DOHH2 (cell line): ENCODE data around the gene STPG2.

Experiments used
- H3F3A ChIP-seq: fragments of 200-600 bp; sonication (generic), shearing (Covaris generic); 2 replicates; pipeline ENCODE4 v1.6.0; 2016; ENCODE audit warnings: antibody characterized with exemption, mild to moderate bottlenecking; ENCODE audit not compliant: control insufficient read depth, insufficient read depth
- H3K27ac ChIP-seq: fragments of 200-600 bp; sonication (generic); 2 replicates; pipeline ENCODE4 v1.5.1; 2014; ENCODE audit warnings: low read depth, mild to moderate bottlenecking, low read length, moderate library complexity
- H3K27me3 ChIP-seq: fragments of 200-600 bp; sonication (generic); 2 replicates; pipeline ENCODE4 v1.6.1; 2014; ENCODE audit warnings: mild to moderate bottlenecking, low read length, mixed read lengths; ENCODE audit not compliant: control insufficient read depth
- H3K36me3 ChIP-seq: fragments of 200-600 bp; sonication (generic); 2 replicates; pipeline ENCODE4 v1.6.1; 2014; ENCODE audit warnings: mild to moderate bottlenecking, low read length, moderate library complexity, mixed read lengths; ENCODE audit not compliant: control insufficient read depth
- H3K4me1 ChIP-seq: fragments of 200-600 bp; sonication (generic); 2 replicates; pipeline ENCODE4 v1.6.1; 2014; ENCODE audit warnings: mild to moderate bottlenecking, low read length, mixed read lengths; ENCODE audit not compliant: control insufficient read depth
- H3K4me2 ChIP-seq: fragments of 200-600 bp; sonication (generic); 2 replicates; pipeline ENCODE4 v1.6.0; 2014; ENCODE audit warnings: mild to moderate bottlenecking, low read length, moderate library complexity
- H3K4me3 ChIP-seq: fragments of 200-600 bp; sonication (generic); 2 replicates; pipeline ENCODE4 v1.5.1; 2014; ENCODE audit warnings: mild to moderate bottlenecking, low read length, mixed read lengths
- H3K79me2 ChIP-seq: fragments of 200-600 bp; sonication (generic); 2 replicates; pipeline ENCODE4 v1.6.1; 2014; ENCODE audit warnings: mild to moderate bottlenecking, low read length, mixed read lengths; ENCODE audit not compliant: control insufficient read depth
- H3K9me2 ChIP-seq: fragments of 200-600 bp; sonication (generic); replicated peaks from 2 replicates; pipeline ENCODE4 v1.6.1; 2014; ENCODE audit warnings: mild to moderate bottlenecking, low read length, mixed read lengths; ENCODE audit not compliant: control insufficient read depth
- H3K9me3 ChIP-seq: fragments of 200-600 bp; sonication (generic); 2 replicates; pipeline ENCODE4 v1.6.1; 2014; ENCODE audit warnings: antibody characterized with exemption, low read length, mixed read lengths; ENCODE audit not compliant: control insufficient read depth, insufficient read depth
- H4K20me1 ChIP-seq: fragments of 200-600 bp; sonication (generic); 2 replicates; pipeline ENCODE4 v1.6.0; 2014; ENCODE audit warnings: low read depth, mild to moderate bottlenecking, antibody characterized with exemption, low read length, moderate library complexity; ENCODE audit not compliant: control insufficient read depth, insufficient read depth
- CTCF ChIP-seq: fragments of 200-600 bp; sonication (generic); IDR thresholded peaks from one replicate; pipeline ENCODE4 v1.5.1; 2014; ENCODE audit warnings: antibody characterized with exemption, mild to moderate bottlenecking, low read depth, low read length; ENCODE audit not compliant: poor library complexity, severe bottlenecking
- EZH2phosphoT487 ChIP-seq: fragments of 200-600 bp; sonication (generic); IDR thresholded peaks from 2 replicates; pipeline ENCODE4 v1.6.1; 2017; ENCODE audit warnings: borderline replicate concordance, mild to moderate bottlenecking, antibody characterized with exemption, low read length, moderate library complexity, mixed read lengths

STPG2 gene

DNA sequence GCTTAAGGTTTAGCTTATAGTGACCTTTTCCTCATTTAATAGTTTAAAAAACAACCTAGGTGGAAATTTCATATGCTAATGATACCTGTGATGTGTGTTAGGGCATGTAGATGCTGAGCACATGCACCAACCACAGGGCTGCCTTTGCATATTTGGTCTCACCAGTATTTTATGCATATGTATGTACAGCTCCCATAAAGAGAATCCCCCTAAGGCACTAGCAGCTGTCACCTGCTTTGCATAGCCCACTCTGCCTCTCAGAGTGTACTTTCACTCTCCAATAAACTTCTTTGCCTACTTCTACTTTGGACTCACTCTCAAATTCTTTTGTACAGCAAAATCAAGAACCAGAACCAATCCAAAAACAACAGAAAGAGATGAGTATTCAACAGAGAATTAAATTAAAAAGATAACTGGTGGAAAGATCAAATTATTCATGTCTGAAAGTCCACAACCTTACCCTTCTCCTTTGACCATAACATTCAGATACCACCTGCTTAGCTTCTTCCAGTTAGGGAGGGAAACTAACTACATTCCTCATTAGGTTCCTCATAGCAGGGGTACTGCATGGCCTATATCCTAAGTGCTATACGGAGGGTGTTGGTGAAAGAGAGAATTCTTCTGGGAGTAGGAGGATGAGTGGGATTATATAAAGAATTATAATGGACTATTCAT lies 250.5 kb downstream of the STPG2 start:
- no peak overlapping the region for H3K4me3 ChIP-seq
- no peak overlapping the region for H3K27ac ChIP-seq
- no peaks in the 10 kb centered on the region for H3K9me2 ChIP-seq
- no peaks in the 10 kb centered on the region for H4K20me1 ChIP-seq
- TF ChIP-seq EZH2phosphoT487 (no peak), CTCF (no peak)
- H3K36me3 ChIP-seq = no peaks in the 10 kb centered on the region
- H3K4me2 ChIP-seq = no peak overlapping the region
- no peaks in the 10 kb centered on the region for H3K4me1 ChIP-seq
- no peaks in the 10 kb centered on the region for H3F3A ChIP-seq
- no peaks in the 10 kb centered on the region for H3K79me2 ChIP-seq
- H3K27me3 ChIP-seq = no peaks in the 10 kb centered on the region
- H3K9me3 ChIP-seq = no peaks in the 10 kb centered on the region

- Histone ChIP-seq H3K4me2 (no peak overlapping the region), H3K9me3 (no peaks in the 10 kb centered on the region), H3K27me3 (no peaks in the 10 kb centered on the region), H4K20me1 (no peaks in the 10 kb centered on the region), H3K27ac (no peak overlapping the region), H3K9me2 (no peaks in the 10 kb centered on the region), H3F3A (no peaks in the 10 kb centered on the region), H3K79me2 (no peaks in the 10 kb centered on the region), H3K4me1 (no peaks in the 10 kb centered on the region), H3K36me3 (no peaks in the 10 kb centered on the region), H3K4me3 (no peak overlapping the region)
- TF ChIP-seq EZH2phosphoT487 = no peak
Measured at GRCh38 chr4:97879942-97880341, 263.3 kb downstream of the STPG2 start.

GRCh38 chr4:97868097-97868496 lies 275.2 kb downstream of the STPG2 start:
- Histone ChIP-seq H3F3A (no peaks in the 10 kb centered on the region), H4K20me1 (no peaks in the 10 kb centered on the region), H3K79me2 (no peaks in the 10 kb centered on the region), H3K27ac (no peak overlapping the region), H3K9me3 (no peaks in the 10 kb centered on the region), H3K27me3 (no peaks in the 10 kb centered on the region), H3K4me3 (no peak overlapping the region), H3K9me2 (no peaks in the 10 kb centered on the region), H3K4me2 (no peak overlapping the region), H3K4me1 (no peaks in the 10 kb centered on the region), H3K36me3 (no peaks in the 10 kb centered on the region)
- TF ChIP-seq EZH2phosphoT487 (no peak), CTCF (no peak)

DNA sequence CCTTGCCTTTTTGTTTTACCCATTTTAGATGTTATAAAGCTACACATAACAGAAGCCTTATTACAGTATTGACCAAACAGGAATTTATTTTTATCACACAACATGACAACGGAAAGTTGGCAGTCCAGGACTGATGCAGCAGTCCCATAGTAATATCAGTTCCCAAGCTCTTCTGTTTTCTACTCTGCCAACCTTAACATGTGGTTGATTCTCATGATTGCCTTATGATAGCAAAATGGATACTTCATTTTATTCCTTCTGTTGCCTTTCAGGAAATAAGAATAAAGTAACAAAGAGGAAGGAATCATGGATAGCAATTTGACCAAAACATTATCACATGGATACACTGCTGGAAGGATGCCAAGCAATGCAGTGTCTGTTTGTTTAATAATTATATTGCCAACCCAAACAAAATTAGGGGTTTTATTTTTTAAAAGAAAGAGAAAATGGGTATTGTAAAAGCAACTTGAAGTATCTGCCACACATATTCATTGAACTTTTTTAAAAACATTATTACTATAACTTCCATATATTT lies 275.7 kb downstream of the STPG2 start:
- no peaks in the 10 kb centered on the region for H3K4me1 ChIP-seq
- no peaks in the 10 kb centered on the region for H3K79me2 ChIP-seq
- H3K9me3 ChIP-seq = no peaks in the 10 kb centered on the region
- no peaks in the 10 kb centered on the region for H3K36me3 ChIP-seq
- TF ChIP-seq EZH2phosphoT487 (no peak), CTCF (no peak)
- no peaks in the 10 kb centered on the region for H3K27me3 ChIP-seq
- no peak overlapping the region for H3K4me3 ChIP-seq
- H3F3A ChIP-seq = no peaks in the 10 kb centered on the region
- H3K4me2 ChIP-seq = no peak overlapping the region
- no peak overlapping the region for H3K27ac ChIP-seq
- H3K9me2 ChIP-seq = no peaks in the 10 kb centered on the region
- no peaks in the 10 kb centered on the region for H4K20me1 ChIP-seq
